Measurements from ENCODE around the gene SLC17A3. TPM values are rescaled to one million over a fixed set of nuclear protein-coding genes. Genes with fewer than 3 reads are reported as not detected.

The SLC17A3 gene
- total RNA-seq, 1 experiment from 2014 or later, result not detected

GRCh38 chr6:25829375-25829774 is 44.7 kb downstream of the SLC17A3 start:
- no TSS peak for BruUV-seq (replicated peaks)
- CTCF ChIA-PET, result no interaction called here
- intact Hi-C loops (cut with micrococcal nuclease; ENCODE audit: unreplicated experiment), result no loop called here
- H3K9me3 Mint-ChIP-seq (ENCODE audit: unreplicated experiment), result no peaks in the 10 kb centered on the region
- H3K4me3 Mint-ChIP-seq (ENCODE audit: unreplicated experiment), result no peak overlapping the region
- Histone ChIP-seq H3K36me3 (ENCODE audit: control insufficient read depth, insufficient read depth, low read length) (no peaks in the 10 kb centered on the region), H3K4me1 (peaks cover 19% of the 10 kb centered on the region), H3K27me3 (replicated peaks; ENCODE audit: control insufficient read depth, insufficient read depth, low read length) (no peaks in the 10 kb centered on the region), H3K4me3 (ENCODE audit: low read depth, low read length) (no peak overlapping the region), H3K9me3 (no peaks in the 10 kb centered on the region)
- peaks cover 13% of the 10 kb centered on the region for H3K27me3 Mint-ChIP-seq (ENCODE audit: insufficient read depth, unreplicated experiment)
- TF ChIP-seq, protein P1, sequence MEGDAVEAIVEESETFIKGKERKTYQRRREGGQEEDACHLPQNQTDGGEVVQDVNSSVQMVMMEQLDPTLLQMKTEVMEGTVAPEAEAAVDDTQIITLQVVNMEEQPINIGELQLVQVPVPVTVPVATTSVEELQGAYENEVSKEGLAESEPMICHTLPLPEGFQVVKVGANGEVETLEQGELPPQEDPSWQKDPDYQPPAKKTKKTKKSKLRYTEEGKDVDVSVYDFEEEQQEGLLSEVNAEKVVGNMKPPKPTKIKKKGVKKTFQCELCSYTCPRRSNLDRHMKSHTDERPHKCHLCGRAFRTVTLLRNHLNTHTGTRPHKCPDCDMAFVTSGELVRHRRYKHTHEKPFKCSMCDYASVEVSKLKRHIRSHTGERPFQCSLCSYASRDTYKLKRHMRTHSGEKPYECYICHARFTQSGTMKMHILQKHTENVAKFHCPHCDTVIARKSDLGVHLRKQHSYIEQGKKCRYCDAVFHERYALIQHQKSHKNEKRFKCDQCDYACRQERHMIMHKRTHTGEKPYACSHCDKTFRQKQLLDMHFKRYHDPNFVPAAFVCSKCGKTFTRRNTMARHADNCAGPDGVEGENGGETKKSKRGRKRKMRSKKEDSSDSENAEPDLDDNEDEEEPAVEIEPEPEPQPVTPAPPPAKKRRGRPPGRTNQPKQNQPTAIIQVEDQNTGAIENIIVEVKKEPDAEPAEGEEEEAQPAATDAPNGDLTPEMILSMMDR (IDR thresholded peaks at IDR 0.05; ENCODE audit: insufficient read depth in 1 of 2, low read depth in 1 of 2, low read length in 1 of 2, severe bottlenecking in 1 of 2, unreplicated experiment in 1 of 2), result no peak
- POLR2A ChIA-PET, result no interaction called here
- DNase-seq, result no peak
- H3K4me1 Mint-ChIP-seq (ENCODE audit: low read depth, unreplicated experiment), result peaks cover 14% of the 10 kb centered on the region
- H3K36me3 Mint-ChIP-seq (ENCODE audit: insufficient read depth, unreplicated experiment), result no peaks in the 10 kb centered on the region
- no peak overlapping the region for H3K27ac Mint-ChIP-seq (ENCODE audit: unreplicated experiment)

- Histone ChIP-seq H3K4me3 (ENCODE audit: low read depth, low read length) (no peak overlapping the region), H3K9me3 (no peaks in the 10 kb centered on the region), H3K27me3 (replicated peaks; ENCODE audit: control insufficient read depth, insufficient read depth, low read length) (no peaks in the 10 kb centered on the region), H3K36me3 (ENCODE audit: control insufficient read depth, insufficient read depth, low read length) (no peaks in the 10 kb centered on the region), H3K4me1 (no peaks in the 10 kb centered on the region)
- ChIA-PET CTCF (no interaction called here), POLR2A (no interaction called here)
- intact Hi-C loops (cut with micrococcal nuclease; ENCODE audit: unreplicated experiment), result no loop called here
- Mint-ChIP-seq H3K27ac (ENCODE audit: unreplicated experiment) (no peak overlapping the region), H3K4me3 (ENCODE audit: unreplicated experiment) (no peak overlapping the region), H3K27me3 (ENCODE audit: insufficient read depth, unreplicated experiment) (peaks cover 16% of the 10 kb centered on the region), H3K4me1 (ENCODE audit: low read depth, unreplicated experiment) (no peaks in the 10 kb centered on the region), H3K36me3 (ENCODE audit: insufficient read depth, unreplicated experiment) (no peaks in the 10 kb centered on the region), H3K9me3 (ENCODE audit: unreplicated experiment) (no peaks in the 10 kb centered on the region)
- no peak for DNase-seq
- no TSS peak for BruUV-seq (replicated peaks)
- TF ChIP-seq, protein P1 (IDR thresholded peaks at IDR 0.05; ENCODE audit: insufficient read depth in 1 of 2, low read depth in 1 of 2, low read length in 1 of 2, severe bottlenecking in 1 of 2, unreplicated experiment in 1 of 2), result no peak
Observed at GRCh38 chr6:25821341-25821740, 52.7 kb downstream of the SLC17A3 start.

DNA sequence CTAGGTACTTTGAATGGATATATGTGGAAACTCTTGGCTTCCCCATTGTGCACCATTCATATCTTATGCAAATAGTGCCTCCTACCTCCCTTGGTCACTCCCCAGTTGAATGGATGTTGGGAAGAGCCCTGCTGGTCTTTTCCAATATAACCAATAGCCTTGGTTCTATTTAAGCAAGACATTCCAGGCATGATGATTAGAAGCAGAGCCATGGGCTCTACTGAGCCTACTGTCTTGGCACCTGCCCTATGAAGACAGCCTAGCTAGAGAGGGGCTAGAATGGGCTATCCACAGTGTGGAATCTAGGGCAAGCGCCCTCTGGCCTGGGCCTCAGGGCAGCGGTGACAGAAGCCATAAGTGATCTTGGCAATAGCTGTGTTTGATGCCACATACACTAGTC is 57.8 kb downstream of the SLC17A3 start:
- H3K4me1 Mint-ChIP-seq (ENCODE audit: low read depth, unreplicated experiment), result no peaks in the 10 kb centered on the region
- H3K9me3 ChIP-seq, result no peaks in the 10 kb centered on the region
- no peak overlapping the region for H3K4me3 ChIP-seq (ENCODE audit: low read depth, low read length)
- H3K36me3 ChIP-seq (ENCODE audit: control insufficient read depth, insufficient read depth, low read length), result no peaks in the 10 kb centered on the region
- TF ChIP-seq, protein P1 (IDR thresholded peaks at IDR 0.05; ENCODE audit: insufficient read depth in 1 of 2, low read depth in 1 of 2, low read length in 1 of 2, severe bottlenecking in 1 of 2, unreplicated experiment in 1 of 2), result no peak
- H3K9me3 Mint-ChIP-seq (ENCODE audit: unreplicated experiment), result no peaks in the 10 kb centered on the region
- H3K4me3 Mint-ChIP-seq (ENCODE audit: unreplicated experiment), result no peak overlapping the region
- no peaks in the 10 kb centered on the region for H3K36me3 Mint-ChIP-seq (ENCODE audit: insufficient read depth, unreplicated experiment)
- ChIA-PET POLR2A (interaction anchor here (0.6 kb wide), 1 partner anchor 211 kb away, joined by 3 read pairs; a partner anchor contains a TSS), CTCF (no interaction called here)
- no peaks in the 10 kb centered on the region for H3K4me1 ChIP-seq
- DNase-seq, result no peak
- no TSS peak for BruUV-seq (replicated peaks)
- peaks cover 3% of the 10 kb centered on the region for H3K27me3 Mint-ChIP-seq (ENCODE audit: insufficient read depth, unreplicated experiment)
- no peak overlapping the region for H3K27ac Mint-ChIP-seq (ENCODE audit: unreplicated experiment)
- intact Hi-C loops (cut with micrococcal nuclease; ENCODE audit: unreplicated experiment), result no loop called here
- H3K27me3 ChIP-seq (replicated peaks; ENCODE audit: control insufficient read depth, insufficient read depth, low read length), result no peaks in the 10 kb centered on the region

Measured in Caco-2 (cell line).